ENCODE results near the gene EP400. TPM values are rescaled to one million over a fixed set of nuclear protein-coding genes. Genes with fewer than 3 reads are reported as not detected.

The EP400 gene
- total RNA-seq, 1 experiment from 2014 or later = 61.7 TPM

GRCh38 chr12:132026796-132027500 is 77.2 kb downstream of the EP400 start:
- peaks cover 46 to 88% (median 85%) of the 10 kb centered on the region in 3 experiments; a peak in 6 of 7 replicates for H3K36me3 Mint-ChIP-seq (ENCODE audit: insufficient read depth in 1 of 3, low read depth in 3 of 3)
- Histone ChIP-seq H3K79me2 (ENCODE audit: insufficient read depth, low read length) (no peaks in the 10 kb centered on the region), H3K9me3 (ENCODE audit: control insufficient read depth, low read depth, low read length) (no peaks in the 10 kb centered on the region), H3K4me2 (ENCODE audit: insufficient read depth, insufficient read length, low read length) (no peak overlapping the region), H2BK12ac (ENCODE audit: insufficient read length, low read depth, low read length) (no peak overlapping the region), H2BK5ac (ENCODE audit: insufficient read length, low read length) (no peak overlapping the region), H3K27me3 (ENCODE audit: insufficient read depth, low read length) (no peaks in the 10 kb centered on the region), H4K5ac (ENCODE audit: insufficient read length, low read depth, low read length) (no peak overlapping the region), H3K18ac (ENCODE audit: insufficient read length, low read depth, low read length) (no peak overlapping the region), H3K56ac (ENCODE audit: insufficient read length, low read depth, low read length) (no peak overlapping the region), H2AK5ac (ENCODE audit: insufficient read length, low read length) (no peak overlapping the region), H3K27ac (ENCODE audit: insufficient read length, low read depth, low read length) (no peak overlapping the region), H2BK120ac (ENCODE audit: low read depth, low read length, poor library complexity, severe bottlenecking) (no peak overlapping the region), H4K20me1 (ENCODE audit: control insufficient read depth, insufficient read depth, insufficient read length) (no peaks in the 10 kb centered on the region), H3K4ac (ENCODE audit: low read depth, low read length) (no peak overlapping the region), H3T11ph (ENCODE audit: low read length) (no peak overlapping the region), H2BK15ac (ENCODE audit: low read depth, low read length) (no peak overlapping the region), H4K91ac (ENCODE audit: insufficient read length, low read depth, low read length) (no peak overlapping the region), H3K23ac (ENCODE audit: insufficient read length, low read depth, low read length) (no peak overlapping the region), H3K79me1 (ENCODE audit: insufficient read depth, low read depth, low read length, poor library complexity, severe bottlenecking) (no peaks in the 10 kb centered on the region), H2BK20ac (ENCODE audit: low read depth, low read length, poor library complexity, severe bottlenecking) (no peak overlapping the region), H4K8ac (replicated peaks; ENCODE audit: insufficient read length, low read depth, low read length) (no peak overlapping the region), H3K23me2 (ENCODE audit: insufficient read length, low read depth, low read length, poor library complexity, severe bottlenecking) (no peaks in the 10 kb centered on the region), H3K14ac (ENCODE audit: insufficient read depth, low read length) (no peak overlapping the region), H3K4me1 (ENCODE audit: insufficient read depth, low read length) (no peaks in the 10 kb centered on the region), H2AFZ (ENCODE audit: low read length) (no peak overlapping the region), H3K9ac (ENCODE audit: extremely low read depth, insufficient read length, low read length) (no peak overlapping the region)
- DNase-seq = no peak
- TF ChIP-seq, protein P1, sequence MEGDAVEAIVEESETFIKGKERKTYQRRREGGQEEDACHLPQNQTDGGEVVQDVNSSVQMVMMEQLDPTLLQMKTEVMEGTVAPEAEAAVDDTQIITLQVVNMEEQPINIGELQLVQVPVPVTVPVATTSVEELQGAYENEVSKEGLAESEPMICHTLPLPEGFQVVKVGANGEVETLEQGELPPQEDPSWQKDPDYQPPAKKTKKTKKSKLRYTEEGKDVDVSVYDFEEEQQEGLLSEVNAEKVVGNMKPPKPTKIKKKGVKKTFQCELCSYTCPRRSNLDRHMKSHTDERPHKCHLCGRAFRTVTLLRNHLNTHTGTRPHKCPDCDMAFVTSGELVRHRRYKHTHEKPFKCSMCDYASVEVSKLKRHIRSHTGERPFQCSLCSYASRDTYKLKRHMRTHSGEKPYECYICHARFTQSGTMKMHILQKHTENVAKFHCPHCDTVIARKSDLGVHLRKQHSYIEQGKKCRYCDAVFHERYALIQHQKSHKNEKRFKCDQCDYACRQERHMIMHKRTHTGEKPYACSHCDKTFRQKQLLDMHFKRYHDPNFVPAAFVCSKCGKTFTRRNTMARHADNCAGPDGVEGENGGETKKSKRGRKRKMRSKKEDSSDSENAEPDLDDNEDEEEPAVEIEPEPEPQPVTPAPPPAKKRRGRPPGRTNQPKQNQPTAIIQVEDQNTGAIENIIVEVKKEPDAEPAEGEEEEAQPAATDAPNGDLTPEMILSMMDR (conservative IDR thresholded peaks at IDR 0.05) = no peak
- H3K9me3 Mint-ChIP-seq = no peaks in the 10 kb centered on the region
- WGBS (ENCODE audit: extremely low coverage, insufficient read length, low lambda C conversion rate) = no CpG with 5 or more reads among the region's 18 CpGs
- H3K27me3 Mint-ChIP-seq (ENCODE audit: low read depth) = no peaks in the 10 kb centered on the region; the same call in 1 of the 2 replicates
- no peaks in the 10 kb centered on the region for H3K4me1 Mint-ChIP-seq
- peak overlapping the region in 1 of 3 experiments; percentile 23; a peak in 1 of 7 replicates for H3K27ac Mint-ChIP-seq
- no peak overlapping the region for H3K4me3 Mint-ChIP-seq
